Osteocyte (in vitro differentiated cells): ENCODE data around the gene ANXA2R. TPM values are rescaled to one million over a fixed set of nuclear protein-coding genes. Genes with fewer than 3 reads are reported as not detected.
"Not testable (repeated sequence)": the region's sequence is repeated elsewhere in the genome, so short reads cannot be mapped to it uniquely, and the experiment has no call there.

Experiments used
- DNase-seq: peaks from one replicate; pipeline ENCODE4 v3.0.0; 2021; ENCODE audit warnings: mixed read lengths; ENCODE audit not compliant: unreplicated experiment; ENCODE audit errors: extremely low spot score
- H3K27ac Mint-ChIP-seq: one replicate; pipeline ENCODE4 v1.8.0; 2021; ENCODE audit warnings: mild to moderate bottlenecking, mixed read lengths; ENCODE audit not compliant: unreplicated experiment
- H3K27me3 Mint-ChIP-seq: one replicate; pipeline ENCODE4 v1.8.0; 2021; ENCODE audit warnings: mixed read lengths; ENCODE audit not compliant: unreplicated experiment
- H3K36me3 Mint-ChIP-seq: one replicate; pipeline ENCODE4 v1.8.0; 2021; ENCODE audit warnings: mixed read lengths; ENCODE audit not compliant: unreplicated experiment
- H3K4me1 Mint-ChIP-seq: one replicate; pipeline ENCODE4 v1.8.0; 2021; ENCODE audit warnings: mixed read lengths; ENCODE audit not compliant: unreplicated experiment
- H3K4me3 Mint-ChIP-seq: one replicate; pipeline ENCODE4 v1.8.0; 2021; ENCODE audit warnings: mild to moderate bottlenecking, moderate library complexity, mixed read lengths; ENCODE audit not compliant: unreplicated experiment
- H3K9me3 Mint-ChIP-seq: one replicate; pipeline ENCODE4 v1.8.0; 2021; ENCODE audit warnings: mixed read lengths; ENCODE audit not compliant: unreplicated experiment
- CTCF ChIP-seq: fragments of 200-600 bp; sonication (generic); IDR thresholded peaks from 2 replicates; pipeline ENCODE4 v1.5.0; 2021; ENCODE audit warnings: antibody characterized with exemption, mild to moderate bottlenecking, moderate library complexity
- total RNA-seq: library from RNA; stranded (reverse); gene quantifications from 2 replicates; pipeline ENCODE4 v1.2.1, GENCODE V29; 2021

Gene ANXA2R
- total RNA-seq, 1 donor from 2014 or later = 5.3 TPM

GRCh38 chr5:43061352-43062075 lies 21.4 kb upstream of the ANXA2R start:
- TF ChIP-seq CTCF = no peak
- peaks cover 3% of the 10 kb centered on the region for H3K9me3 Mint-ChIP-seq
- H3K27me3 Mint-ChIP-seq = no peaks in the 10 kb centered on the region
- H3K4me3 Mint-ChIP-seq = no peak overlapping the region
- peaks cover 56% of the 10 kb centered on the region for H3K4me1 Mint-ChIP-seq
- peak overlapping the region; percentile 19 for H3K27ac Mint-ChIP-seq
- peak; percentile 17 for DNase-seq
- peaks cover 21% of the 10 kb centered on the region for H3K36me3 Mint-ChIP-seq

- peak; percentile 4 for DNase-seq
- not testable (repeated sequence) for H3K27me3 Mint-ChIP-seq, H3K4me3 Mint-ChIP-seq, H3K27ac Mint-ChIP-seq
- Mint-ChIP-seq H3K36me3 (peaks cover 35% of the 10 kb centered on the region), H3K9me3 (peaks cover 18% of the 10 kb centered on the region), H3K4me1 (peaks cover 58% of the 10 kb centered on the region)
Measured at GRCh38 chr5:43060020-43060419, 19.9 kb upstream of the ANXA2R start.

- H3K4me1 Mint-ChIP-seq = peaks cover 36% of the 10 kb centered on the region
- H3K27ac Mint-ChIP-seq, H3K4me3 Mint-ChIP-seq, H3K27me3 Mint-ChIP-seq: not testable (repeated sequence)
- peak; percentile 1 for DNase-seq
- peaks cover 48% of the 10 kb centered on the region for H3K36me3 Mint-ChIP-seq
- H3K9me3 Mint-ChIP-seq = peaks cover 27% of the 10 kb centered on the region
Measured at GRCh38 chr5:43055098-43055497, 15.0 kb upstream of the ANXA2R start.

- Mint-ChIP-seq H3K4me3 (no peak overlapping the region), H3K36me3 (peaks cover 34% of the 10 kb centered on the region)
Measured at GRCh38 chr5:43051684-43052083, 11.6 kb upstream of the ANXA2R start.

GRCh38 chr5:43050384-43050783 lies 10.3 kb upstream of the ANXA2R start:
- Mint-ChIP-seq H3K4me3 (peak overlapping the region; percentile 18), H3K36me3 (peaks cover 23% of the 10 kb centered on the region), H3K27me3 (no peaks in the 10 kb centered on the region), H3K9me3 (peaks cover 13% of the 10 kb centered on the region), H3K27ac (peak overlapping the region; percentile 91), H3K4me1 (peaks cover 53% of the 10 kb centered on the region)
- TF ChIP-seq CTCF = no peak
- peak; percentile 3 for DNase-seq

More at GRCh38 chr5:43051684-43052083, 11.6 kb upstream of the ANXA2R start:
- no peak for TF ChIP-seq CTCF
- peaks cover 24% of the 10 kb centered on the region for H3K9me3 Mint-ChIP-seq
- H3K4me1 Mint-ChIP-seq = peaks cover 48% of the 10 kb centered on the region
- H3K27ac Mint-ChIP-seq = no peak overlapping the region
- no peaks in the 10 kb centered on the region for H3K27me3 Mint-ChIP-seq
- DNase-seq = no peak

- peak overlapping the region; percentile 91 for H3K27ac Mint-ChIP-seq
- TF ChIP-seq CTCF = no peak
- H3K36me3 Mint-ChIP-seq = peaks cover 15% of the 10 kb centered on the region
- peaks cover 65% of the 10 kb centered on the region for H3K4me1 Mint-ChIP-seq
- peak overlapping the region; percentile 41 for H3K4me3 Mint-ChIP-seq
- no peaks in the 10 kb centered on the region for H3K27me3 Mint-ChIP-seq
- peak; percentile 17 for DNase-seq
- peaks cover 4% of the 10 kb centered on the region for H3K9me3 Mint-ChIP-seq
Measured at GRCh38 chr5:43049236-43049635, 9.1 kb upstream of the ANXA2R start.
